Astrocyte of the spinal cord (primary cell): Measurements from ENCODE around the gene FOXR1.

Experiments used
- DNase-seq: peaks from one replicate; pipeline ENCODE4 v3.0.0; 2011; ENCODE audit warnings: low read depth, low spot score
- H3K4me3 ChIP-seq: 2 replicates; pipeline ENCODE4 v1.5.1; 2011; ENCODE audit warnings: low read depth, mild to moderate bottlenecking, low read length, moderate library complexity
- in situ Hi-C: cut with HindIII; loops from 2 replicates; pipeline ENCODE4 v1.10.0; 2017; ENCODE audit warnings: low sequenced_read_pairs
- TF ChIP-seq, protein P1 (sequence below): IDR thresholded peaks from 2 replicates; pipeline ENCODE4 v1.5.1; 2012; ENCODE audit warnings: low read depth, mild to moderate bottlenecking, low read length, inconsistent platforms

Gene FOXR1

DNA sequence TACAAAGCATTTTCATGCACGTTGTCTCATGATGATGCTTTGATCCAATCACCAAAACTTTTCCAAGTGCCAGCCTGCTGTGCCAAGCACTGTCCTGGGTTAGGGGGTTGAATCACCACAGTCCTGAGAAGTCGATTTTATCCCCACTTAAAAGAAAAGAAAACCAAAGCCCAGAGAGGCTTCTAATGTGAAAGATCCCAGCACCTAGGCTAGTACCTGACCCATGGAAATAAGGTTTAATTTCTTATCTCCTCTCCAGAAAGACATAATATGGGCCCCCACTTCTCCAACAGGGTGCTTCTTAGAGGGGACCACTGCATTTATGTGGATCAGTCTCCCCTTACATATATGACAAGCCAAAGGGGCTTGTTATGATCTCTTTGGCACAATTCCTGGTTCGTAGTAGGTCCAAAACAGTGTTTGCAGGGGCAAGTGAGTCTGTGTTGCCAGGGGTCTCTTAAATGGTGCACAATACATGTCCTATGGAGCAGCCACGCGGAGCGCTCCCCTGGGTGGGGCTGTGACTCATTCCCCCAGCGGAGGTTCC lies 43.9 kb upstream of the FOXR1 start:
- TF ChIP-seq, protein P1, sequence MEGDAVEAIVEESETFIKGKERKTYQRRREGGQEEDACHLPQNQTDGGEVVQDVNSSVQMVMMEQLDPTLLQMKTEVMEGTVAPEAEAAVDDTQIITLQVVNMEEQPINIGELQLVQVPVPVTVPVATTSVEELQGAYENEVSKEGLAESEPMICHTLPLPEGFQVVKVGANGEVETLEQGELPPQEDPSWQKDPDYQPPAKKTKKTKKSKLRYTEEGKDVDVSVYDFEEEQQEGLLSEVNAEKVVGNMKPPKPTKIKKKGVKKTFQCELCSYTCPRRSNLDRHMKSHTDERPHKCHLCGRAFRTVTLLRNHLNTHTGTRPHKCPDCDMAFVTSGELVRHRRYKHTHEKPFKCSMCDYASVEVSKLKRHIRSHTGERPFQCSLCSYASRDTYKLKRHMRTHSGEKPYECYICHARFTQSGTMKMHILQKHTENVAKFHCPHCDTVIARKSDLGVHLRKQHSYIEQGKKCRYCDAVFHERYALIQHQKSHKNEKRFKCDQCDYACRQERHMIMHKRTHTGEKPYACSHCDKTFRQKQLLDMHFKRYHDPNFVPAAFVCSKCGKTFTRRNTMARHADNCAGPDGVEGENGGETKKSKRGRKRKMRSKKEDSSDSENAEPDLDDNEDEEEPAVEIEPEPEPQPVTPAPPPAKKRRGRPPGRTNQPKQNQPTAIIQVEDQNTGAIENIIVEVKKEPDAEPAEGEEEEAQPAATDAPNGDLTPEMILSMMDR = no peak
- no peak overlapping the region for H3K4me3 ChIP-seq
- in situ Hi-C loops = no loop called here
- no peak for DNase-seq

DNA sequence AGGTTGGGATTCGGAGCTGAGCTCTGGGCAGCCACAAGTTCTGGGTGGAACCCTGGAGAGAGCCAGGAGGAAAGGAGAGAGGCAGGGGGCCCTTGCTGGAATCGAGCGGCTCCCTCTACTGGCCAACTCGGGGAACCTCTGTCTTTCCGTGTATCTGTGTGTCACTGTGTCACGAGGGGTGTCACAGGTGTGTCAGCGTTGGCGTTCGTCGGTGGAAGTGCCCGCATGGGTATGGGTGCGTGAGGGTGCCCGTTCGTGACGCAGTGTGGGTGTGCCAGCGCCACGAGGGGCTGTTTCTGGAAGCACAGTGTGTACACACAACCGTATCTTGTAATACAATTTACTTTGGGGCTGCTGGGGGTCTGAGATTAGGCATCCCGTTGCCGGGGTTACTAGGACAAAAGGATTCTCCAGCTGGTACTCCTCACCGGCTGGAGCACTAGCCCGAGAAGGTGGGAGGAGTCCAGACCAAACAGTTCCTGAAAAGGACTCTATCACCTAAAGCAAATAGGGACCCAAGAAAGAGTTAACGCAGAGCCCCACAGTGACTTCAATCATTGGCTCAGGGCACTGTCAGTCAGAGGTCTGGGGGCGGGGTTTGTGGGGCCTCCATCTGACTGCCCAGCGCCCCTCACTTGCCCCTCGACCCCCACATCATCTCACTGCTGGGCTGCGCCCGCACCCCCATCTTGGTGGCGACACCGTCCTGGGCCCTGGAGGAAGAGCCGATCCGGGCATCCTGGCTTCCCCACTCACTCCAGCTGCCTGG lies 43.3 kb upstream of the FOXR1 start:
- H3K4me3 ChIP-seq = peak overlapping the region; percentile 65
- DNase-seq = peak; percentile 93
- TF ChIP-seq, protein P1 = peak; percentile 94
- in situ Hi-C loops = no loop called here

DNA sequence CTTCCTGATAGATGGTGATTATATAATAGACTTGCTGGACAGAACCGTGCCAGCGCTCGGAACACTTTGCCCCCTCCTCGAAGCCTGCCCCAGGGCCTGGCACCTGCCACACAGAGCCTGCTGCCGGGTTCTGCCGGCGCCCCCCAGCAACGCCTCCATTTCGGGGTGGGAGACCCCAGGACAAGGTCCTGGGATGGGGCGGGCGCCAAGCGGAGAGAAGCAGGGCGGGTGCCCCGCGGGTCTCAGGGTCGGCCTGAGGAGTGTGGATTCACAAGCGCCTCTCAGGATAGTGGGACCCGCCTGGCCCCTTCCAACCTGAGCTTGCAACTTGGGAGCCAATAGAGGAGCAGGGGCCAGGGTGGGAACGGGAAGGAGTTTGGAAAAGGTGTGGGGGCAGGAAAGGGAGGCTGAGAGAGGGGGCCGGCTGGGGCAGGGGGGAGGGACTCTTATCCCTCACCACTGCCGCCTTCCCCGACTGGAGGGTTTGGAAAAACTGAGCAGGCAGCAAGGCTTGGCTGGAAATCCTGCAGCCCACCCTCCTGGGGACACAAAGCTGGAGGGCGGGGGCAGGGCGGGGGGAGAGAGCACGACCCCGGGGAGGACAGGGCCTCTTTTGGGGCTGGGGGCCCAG lies 42.6 kb upstream of the FOXR1 start:
- in situ Hi-C loops = no loop called here
- TF ChIP-seq, protein P1 = no peak
- peak; percentile 75 for DNase-seq

DNA sequence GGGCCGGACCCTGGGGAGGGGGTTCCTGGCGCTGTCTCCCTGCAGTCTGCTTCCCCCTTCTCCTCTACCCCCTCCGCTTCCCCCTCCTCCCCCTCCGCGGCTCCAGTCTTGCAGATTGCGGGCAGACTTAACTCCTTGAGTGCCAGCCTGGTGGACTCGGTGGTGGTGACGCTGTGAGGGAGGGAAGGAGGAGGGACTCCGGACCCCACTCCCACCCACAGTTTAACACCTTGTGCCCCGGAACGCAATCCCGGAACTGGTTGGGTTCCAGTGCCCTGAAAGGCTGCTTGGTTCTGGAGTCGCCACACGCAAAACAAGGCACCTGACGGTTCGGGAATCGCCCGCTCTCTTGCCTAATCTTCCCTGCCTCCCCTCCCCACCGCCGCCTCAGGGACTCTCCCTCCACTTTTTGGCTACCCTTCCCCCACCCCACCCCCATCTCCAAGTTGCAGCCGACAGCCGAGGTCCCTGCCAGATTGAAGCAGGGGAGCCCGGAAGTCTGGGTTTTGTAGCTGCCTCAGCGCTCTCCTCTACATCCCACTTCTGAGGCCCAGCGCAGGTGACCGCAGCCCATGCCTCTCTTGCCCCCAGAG lies 42.0 kb upstream of the FOXR1 start:
- TF ChIP-seq, protein P1 = no peak
- H3K4me3 ChIP-seq = peak overlapping the region; percentile 65
- in situ Hi-C loops = no loop called here
- peak; percentile 86 for DNase-seq

More for the DNA sequence above, 42.6 kb upstream of the FOXR1 start:
- peak overlapping the region; percentile 65 for H3K4me3 ChIP-seq

DNA sequence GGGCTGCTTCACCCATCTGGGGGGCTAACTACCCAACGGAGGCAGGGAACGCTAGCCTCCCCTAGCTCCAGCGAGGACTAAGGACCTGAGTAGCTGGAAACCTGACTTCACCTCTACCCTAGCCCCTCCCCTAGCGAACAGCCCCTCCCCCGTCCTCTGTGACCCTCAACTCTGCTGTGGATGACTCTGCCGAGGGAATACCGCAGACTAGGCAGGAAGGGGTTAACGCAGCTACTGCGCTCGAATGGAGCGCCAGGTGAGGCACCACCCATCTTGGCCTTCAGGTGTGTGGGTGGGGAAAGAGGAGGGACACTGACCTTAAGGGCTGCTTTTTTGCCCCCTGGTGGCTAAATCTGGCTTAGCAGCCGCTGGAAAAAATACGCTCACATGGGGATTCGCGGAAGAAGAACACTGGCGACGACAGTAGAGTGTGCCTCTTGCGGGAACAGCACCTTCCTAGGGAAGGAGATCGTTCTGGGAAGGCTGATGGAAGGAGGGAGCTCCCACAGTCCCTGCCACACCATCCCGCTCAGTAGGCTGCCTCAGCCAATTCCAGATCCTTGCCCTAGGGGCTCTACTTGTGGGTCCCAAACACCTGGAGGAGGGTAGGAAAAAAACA lies 41.4 kb upstream of the FOXR1 start:
- in situ Hi-C loops = no loop called here
- peak overlapping the region; percentile 65 for H3K4me3 ChIP-seq
- DNase-seq = peak; percentile 78
- TF ChIP-seq, protein P1 = peak; percentile 94

DNA sequence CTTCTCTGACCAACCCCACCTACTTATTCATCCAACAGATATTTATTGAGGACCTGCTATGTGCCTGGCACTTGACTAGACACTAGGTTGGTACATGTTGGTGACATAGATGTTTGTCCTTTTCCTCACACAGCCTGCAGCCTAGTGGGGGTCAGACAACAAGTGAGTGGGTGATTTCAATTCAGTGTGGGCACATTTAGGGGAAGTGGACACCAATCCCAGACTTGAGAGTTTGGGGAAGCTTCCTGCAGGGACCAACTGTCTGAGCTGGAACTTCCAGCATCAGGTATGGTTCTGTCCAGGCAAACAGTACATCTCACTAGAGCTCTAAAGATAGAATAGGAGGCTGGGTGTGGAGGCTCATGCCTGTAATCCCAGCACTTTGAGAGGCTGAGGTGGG lies 40.0 kb upstream of the FOXR1 start:
- in situ Hi-C loops = no loop called here
- DNase-seq = no peak
- no peak overlapping the region for H3K4me3 ChIP-seq
- TF ChIP-seq, protein P1 = no peak
